Stimulated activated CD4-positive, alpha-beta T cell treated with anti-CD3 and anti-CD28 coated beads, Interleukin-4, amount 100 ng/mL, for 48 hours (primary cell): ENCODE data around the gene ITPRIP.

Experiments
- DNase-seq, 2 donors: peaks; one replicate each; pipeline ENCODE4 v3.0.0-alpha.2; 2020; ENCODE audit warnings: low read depth in 2 of 2

ITPRIP gene, protein sequence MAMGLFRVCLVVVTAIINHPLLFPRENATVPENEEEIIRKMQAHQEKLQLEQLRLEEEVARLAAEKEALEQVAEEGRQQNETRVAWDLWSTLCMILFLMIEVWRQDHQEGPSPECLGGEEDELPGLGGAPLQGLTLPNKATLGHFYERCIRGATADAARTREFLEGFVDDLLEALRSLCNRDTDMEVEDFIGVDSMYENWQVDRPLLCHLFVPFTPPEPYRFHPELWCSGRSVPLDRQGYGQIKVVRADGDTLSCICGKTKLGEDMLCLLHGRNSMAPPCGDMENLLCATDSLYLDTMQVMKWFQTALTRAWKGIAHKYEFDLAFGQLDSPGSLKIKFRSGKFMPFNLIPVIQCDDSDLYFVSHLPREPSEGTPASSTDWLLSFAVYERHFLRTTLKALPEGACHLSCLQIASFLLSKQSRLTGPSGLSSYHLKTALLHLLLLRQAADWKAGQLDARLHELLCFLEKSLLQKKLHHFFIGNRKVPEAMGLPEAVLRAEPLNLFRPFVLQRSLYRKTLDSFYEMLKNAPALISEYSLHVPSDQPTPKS

DNA sequence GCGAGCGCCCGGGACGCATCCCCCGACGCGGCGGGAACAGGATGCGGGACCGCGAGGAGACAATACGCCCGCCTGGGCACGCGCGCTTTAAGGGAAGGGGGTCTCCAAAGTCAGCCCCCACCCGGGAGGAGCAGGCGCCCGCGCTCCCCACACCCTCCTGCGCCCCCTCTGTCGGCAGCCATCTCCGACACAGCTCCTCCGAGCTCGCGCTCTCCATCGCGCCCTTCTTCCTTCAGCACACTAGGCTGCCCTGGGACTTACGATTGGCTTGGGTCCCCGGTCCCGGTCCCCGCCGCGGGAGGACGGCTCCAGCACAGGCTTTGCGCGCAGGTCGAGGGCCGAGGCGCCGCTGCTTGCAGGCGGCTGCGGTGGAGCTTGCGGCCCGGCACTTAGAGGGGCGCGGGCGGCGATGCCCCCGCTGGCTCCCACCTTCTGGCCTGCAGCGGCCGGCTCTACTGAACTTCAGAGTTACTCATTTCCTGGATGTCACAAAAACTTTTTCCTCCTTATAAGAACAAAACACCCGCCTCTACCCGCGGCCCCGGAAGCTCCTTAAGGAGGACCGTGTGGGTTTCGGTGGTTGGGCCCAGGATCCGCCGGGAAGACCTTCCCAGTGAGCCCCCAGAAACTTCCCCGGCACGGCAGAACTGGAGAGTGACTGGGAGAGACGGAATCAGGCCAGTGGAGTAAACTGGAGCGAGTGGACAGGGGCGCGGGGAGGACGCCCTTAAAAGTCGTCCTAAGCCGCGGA lies at the start of gene ITPRIP:
TSS of gene ITPRIP (minus strand) at position 481 of the 751 bp plus-strand sequence. CDS start 22,414 bp downstream, outside the sequence.
- DNase-seq = peak; percentile 61 to 66

DNA sequence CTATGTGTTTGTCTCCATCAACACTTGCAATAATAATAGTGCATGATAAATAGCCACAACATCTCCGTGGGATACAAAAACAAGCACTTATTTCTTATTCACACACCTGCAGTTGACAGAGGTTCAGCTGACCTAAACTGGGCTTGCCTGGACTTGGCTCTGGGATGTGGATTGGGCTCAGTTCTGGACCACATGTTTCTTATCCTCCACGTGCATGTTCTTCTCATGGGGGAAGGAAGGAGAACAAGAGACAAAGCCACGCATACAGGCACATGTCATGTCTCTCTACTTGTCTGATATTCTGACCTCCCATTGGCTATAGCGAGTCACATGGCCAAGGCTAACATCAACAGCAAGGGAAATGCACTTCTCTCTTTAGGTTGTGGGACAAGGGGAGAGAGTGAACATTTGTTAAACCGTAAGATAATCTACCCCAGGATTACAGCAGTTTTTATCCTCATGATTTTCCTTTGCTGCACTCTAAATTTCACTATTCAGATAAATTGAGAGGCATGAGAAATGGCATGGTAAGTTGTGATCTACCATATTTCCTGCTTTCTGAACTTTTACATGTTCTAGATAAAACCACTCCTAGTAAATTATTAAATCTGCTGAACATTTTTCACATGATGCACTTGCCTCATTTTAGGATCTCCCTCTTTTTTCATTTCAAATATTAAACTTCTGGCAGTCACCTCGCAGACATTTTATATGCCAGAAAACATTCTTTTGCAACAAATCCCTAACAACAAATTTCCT lies 49.0 kb upstream of the ITPRIP start:
- no peak for DNase-seq

DNA sequence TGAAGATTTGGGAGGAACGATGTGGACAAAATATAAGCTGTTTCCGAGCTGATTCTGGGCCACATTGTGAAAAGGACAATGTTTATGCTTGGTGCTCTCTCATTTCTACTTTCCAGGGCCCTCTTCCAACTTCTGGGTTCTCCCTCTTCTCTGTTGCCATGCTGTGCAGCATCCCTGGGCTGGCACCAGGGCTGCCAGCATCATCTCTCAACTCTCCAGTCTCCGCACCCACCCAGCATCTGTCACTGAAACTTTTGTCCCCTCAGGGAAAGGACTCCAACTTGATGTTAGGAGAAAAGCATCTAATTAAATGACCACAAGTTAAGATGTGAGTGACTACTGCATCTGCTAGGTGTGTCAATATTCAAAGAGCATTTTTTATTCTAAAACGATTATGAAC lies 42.1 kb upstream of the ITPRIP start:
- no peak for DNase-seq

DNA sequence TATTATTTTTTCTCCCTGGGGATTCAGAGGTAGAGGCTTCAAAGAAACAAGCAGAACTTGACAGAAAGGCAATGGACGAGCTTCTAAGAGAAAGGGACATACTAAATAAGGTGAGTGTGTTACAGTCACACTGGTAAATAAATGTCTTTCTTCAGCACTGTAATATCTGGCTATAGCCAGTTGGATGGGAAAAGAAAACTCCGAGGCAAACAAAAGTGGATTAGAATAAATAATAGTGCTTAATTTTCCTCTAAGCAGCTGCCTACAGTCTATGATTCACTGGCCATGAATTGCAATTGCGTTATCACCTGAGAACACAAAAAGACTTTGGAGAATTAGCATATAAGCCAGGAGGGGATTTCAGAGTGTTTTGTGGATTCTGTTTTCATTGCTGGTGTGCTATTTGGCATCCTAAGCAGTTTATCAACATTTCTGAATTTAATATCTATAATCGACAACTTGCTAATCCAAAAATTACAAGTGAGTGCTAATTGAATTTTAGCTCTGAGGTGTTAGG lies 38.6 kb upstream of the ITPRIP start:
- DNase-seq = no peak

DNA sequence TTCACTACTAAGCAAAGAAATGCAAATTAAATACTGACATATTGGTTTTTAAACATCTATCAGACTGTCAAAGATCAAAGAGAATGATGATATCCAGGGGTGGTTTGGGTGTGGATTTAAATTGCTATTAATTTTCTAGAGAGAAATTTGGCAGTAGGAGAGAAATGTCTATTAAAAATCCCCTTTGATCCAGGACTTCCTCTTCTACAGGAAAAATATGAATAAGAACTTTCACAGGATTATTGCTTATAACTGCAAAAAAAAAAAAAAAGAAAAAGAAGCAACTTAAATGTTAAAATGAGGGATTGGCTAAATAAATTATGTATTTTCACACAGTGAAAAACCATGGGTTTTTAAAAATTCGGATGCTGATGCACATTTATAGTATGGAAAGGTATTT lies 36.3 kb upstream of the ITPRIP start:
- DNase-seq = no peak

DNA sequence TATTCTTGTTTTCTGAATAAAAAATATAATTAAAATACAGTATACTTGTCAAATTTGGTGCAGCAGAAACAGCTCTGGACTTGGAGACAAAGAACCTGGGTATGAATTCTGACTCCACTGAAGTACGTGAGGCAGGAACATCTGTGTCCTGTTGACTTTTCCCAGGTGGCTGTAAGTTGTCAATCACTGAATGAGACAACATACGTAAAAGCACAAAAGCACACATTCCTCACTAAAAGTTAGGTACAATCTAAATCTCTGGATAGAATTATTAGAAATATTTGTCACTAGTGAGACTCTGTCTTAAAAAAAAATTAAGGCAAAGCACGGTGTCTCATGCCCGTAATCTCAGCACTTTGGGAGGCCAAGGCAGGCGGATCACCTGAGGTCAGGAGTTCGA lies 33.5 kb upstream of the ITPRIP start:
- DNase-seq = no peak

DNA sequence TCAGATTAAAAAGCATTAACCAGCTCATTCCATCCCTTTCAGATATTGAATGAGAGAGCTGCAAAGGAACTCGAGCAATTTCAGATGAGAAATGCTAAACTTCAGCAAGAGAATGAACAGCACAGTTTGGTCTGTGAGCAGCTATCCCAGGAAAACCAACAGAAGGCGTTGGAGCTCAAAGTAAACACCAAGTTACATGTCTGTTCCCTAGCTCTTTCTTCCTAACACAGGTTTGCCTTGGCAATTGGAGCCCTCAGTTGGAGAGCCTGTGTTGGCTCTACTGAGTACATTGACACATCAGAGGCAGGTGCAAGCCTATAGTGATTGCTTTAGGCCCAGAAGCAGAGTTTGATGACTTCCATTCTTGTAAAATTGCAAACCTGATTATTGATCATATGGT lies 30.1 kb upstream of the ITPRIP start:
- DNase-seq = no peak

DNA sequence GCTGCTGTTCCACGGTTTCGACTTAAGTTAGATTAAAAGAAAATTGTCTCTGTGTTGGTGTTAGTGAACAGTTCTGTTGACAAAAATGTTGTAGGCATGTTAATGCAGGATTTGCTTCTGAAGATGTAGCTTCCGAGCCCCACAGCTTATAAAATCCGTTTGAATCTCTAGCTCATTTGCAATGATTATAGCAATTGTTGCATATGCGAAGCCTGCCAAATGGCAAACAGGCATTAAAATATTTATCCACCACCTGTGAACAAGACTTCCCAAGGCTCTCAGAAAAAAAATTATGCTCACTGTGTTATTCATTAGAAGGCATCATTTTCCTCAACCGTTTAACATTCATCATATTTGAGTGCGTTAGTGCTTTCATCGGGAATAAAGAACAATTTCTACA lies 29.6 kb upstream of the ITPRIP start:
- no peak for DNase-seq

DNA sequence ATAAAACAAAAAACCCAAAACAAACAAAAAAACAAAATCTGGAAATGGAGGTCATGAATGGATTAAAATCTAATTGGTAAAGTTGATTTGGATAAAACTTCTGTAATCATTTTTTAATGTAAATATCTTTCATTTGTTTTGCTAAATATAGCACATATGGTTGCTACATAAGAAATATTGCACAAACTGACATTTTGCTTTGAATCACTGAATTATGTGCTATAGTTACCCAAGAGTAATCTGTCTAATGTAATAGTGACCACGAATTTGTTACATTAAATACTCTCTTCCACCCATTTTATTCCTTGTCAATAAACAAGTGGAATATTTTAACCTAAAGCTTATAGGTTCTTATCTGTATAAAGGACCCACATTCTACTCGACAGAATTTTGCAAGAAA lies 21.5 kb upstream of the ITPRIP start:
- no peak for DNase-seq

DNA sequence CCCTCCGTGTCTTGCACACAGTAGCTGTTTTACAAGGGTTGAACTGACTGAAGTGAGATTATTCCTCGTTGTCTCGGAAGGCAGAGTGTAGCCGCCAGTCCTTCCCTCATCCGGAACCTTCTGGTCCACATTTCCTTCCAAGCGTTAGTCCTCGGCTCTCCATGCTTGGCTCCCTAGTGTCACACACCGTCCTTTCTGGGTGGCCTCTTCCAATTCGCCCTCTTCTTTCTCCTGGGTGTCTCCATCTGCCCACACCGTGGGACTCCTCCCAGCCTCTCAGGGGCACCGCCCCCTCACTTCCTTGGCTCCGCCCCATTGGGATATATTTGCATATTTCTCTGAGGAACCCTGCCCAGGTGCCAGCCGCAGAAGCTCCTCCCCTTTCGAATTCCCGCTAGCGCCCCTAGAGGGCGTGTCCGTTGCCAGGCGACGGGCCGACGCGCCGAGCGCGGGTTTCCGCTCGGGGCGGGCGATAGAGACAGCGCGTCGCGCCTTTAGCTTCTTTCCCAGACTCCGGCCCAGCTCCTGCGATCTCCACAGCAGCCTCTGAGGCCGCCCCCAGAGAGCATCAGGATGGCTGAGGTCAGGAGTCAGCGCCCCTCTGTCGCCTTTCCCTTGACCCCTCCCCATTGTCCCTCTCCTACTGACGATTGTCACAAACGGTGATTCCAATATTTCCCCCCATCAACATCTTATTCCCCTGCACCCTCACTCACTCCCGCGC lies 15.2 kb upstream of the ITPRIP start, which contains the start of gene CFAP58:
TSS of gene CFAP58 (plus strand) at position 509 of the 724 bp plus-strand sequence. CDS start at position 574, 65 bp downstream.
- DNase-seq = peak; percentile 82 to 83

DNA sequence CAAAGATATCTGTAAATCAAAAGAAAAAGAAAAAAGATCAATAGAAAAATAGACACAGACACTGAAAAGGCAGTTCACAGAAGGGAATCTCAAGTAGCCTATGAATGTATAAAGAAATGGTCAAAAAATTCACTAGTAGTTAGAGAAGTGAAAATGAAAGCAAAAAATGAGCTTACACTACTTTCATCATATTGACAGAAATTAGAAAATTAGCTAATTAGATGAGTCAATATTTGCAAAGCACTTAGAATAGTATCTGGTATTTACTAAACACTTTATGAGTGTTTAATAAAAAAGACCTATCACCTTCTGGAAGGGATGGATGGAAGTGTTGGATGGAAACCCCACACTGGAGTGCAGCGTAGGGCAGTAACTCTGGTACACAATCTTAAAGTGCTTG lies 13.7 kb upstream of the ITPRIP start:
- DNase-seq = no peak

DNA sequence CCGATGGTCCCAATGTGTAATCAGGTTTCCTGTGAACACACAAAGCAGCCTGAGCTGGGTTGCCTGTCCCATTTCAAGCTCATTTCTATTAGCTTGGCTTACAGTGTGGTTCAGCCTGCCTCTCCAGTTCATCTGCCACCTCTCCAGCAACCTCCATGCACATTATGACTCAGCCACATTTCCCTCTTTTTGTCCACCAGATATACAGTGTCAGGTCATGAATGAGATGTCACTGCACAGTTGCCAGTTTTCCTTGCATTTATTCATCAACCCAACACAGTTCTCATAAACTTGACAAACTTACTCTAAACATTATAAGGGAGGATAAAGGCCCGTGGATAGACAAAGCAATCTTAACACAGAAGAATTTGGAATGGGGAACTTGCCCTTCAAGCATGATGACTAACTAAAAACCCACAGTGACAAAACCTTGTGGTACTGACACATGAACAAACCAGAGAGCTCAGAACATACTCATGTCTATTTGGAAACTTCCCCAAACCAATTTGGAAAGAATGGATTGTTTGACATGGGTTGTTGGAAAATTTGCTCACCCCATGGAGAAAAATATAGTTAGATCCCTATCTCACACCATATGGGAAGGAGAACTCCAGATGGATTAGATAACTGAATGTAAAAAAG lies 12.9 kb upstream of the ITPRIP start:
- DNase-seq = no peak

DNA sequence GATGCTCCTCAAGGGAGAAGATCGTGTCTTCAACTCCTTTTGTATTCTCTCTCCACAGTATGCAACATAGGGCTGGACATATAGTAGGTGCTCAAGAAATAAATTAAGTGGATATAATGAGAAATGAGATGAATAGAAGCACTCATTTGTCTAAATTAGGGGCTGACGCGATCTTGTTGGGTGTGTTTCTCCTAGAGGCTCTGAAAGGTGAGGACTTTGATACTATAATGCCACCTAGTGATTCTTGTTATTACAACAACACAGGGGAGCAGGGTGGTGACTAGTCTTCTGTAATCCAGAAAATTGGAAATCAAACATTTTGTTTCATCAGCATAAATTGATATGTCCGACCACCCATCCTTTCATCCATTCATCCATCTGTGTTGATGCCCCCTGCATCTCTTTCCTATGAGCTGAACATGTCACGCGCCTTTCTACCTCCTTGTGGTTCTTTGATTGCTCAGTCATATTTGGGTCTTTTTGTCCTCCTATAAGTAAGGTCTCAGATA lies 11.9 kb upstream of the ITPRIP start:
- DNase-seq = no peak

DNA sequence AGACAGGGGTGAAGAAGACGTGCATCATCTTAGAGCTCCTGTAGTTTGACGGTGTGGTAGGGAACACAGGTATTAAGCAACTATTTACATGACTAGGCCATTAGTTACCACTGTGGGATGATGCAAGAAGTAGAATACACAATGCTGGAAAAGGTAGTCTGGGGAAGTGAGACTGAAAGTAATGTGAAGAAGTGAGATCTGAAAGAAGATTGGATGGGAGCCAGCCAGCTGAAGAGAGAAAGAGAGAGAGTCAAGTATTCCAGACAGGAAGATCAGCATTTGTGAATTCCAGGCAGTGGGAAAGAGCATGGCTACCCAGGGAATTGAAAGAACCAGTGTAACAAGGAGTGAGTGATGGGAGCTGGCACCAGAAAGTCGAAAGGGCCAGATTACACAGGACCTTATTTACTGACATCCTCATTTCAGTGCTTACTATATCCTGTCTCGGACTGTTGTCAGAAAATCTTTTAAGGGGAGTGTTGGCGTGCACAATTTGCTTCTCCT lies 11.4 kb upstream of the ITPRIP start:
- no peak for DNase-seq

DNA sequence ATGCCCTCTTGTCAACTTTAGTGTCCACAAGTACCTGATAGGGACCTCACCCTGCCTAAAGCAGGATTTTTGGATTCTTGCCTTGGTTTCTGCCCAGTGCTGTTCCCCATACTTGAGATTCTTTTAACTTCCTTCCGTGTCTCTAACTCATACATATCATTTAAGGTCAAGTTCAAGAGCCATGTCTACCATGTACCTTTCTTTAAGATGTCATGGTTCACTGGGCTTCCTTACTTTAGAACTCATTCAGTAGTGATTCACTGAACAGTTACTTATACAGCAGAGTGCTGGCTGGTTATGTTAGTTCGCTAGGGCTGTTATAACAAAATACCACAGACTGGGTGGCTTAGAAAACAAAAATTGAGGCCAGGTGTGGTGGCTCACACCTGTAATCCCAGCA lies 10.3 kb upstream of the ITPRIP start:
- no peak for DNase-seq

DNA sequence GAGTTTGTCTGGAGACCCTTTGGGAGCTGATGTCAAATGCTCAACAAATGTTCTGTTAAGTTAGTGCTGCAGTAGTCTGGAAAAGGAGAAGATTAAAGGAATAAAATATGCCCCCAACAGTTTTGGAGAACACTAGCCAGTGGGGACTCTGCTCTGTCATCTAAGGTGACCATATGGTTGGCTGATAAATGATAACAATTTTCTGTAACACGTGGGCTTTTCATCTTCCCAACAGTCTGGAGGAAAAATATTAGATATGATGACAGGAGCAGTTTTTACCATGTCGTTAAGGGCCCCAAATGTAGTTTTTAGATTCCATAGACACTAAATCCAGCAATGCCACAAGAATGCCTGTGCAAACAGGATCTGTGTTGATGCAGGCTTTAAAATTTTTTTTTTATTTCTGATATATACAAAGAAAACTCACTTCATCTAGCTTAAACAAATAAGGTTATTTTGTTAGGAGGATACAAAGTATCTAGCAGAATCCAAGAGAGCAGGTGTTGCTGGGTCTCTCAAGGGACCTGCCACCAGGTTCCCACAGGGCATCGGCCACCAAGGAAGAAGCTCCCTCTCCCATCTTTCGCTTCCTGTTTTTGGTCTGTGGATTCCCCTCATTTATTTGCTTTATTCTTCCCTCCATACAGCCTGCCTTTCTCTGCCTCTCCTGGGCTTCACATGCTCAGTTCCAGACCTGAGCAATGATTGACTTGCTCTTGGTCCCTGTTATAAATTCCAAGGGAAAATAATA lies 9.2 kb upstream of the ITPRIP start:
- no peak for DNase-seq

DNA sequence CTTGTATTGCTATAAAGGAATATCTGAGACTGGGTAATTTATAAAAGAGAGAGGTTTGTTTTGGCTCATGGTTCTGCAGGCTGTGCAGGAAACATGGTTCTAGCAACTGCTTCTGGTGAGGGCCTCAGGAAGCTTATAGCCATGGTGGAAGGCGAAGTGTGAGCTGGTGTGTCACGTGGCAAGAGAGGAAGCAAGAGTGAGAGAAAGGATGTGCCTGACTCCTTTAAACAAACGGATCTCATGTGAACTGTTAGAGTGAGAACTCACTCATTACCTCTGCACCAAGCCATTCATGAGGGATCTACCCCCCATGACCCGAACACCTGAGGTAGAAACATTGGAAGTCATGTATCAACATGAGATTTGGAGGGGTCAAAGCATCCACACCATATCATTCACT lies 7.7 kb upstream of the ITPRIP start:
- no peak for DNase-seq

DNA sequence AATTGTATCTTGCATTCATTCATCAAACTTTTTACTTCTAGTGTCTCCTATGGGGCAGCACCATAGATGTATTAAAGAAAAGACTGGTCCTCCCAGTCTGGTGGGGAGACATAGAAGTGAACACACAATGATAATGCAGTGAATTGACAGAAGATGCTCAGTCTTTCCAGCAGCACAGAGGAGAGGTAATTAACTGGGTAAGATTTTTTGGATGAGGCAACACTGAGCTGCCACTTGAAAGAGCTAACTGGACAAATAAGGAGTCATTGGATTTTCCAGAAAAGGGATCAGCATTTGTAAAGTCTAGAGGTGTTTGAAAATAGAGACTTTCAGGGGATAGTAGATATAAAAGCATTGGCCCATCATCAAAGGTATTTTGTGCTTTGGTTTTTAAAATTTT lies 7.2 kb upstream of the ITPRIP start:
- DNase-seq = no peak

DNA sequence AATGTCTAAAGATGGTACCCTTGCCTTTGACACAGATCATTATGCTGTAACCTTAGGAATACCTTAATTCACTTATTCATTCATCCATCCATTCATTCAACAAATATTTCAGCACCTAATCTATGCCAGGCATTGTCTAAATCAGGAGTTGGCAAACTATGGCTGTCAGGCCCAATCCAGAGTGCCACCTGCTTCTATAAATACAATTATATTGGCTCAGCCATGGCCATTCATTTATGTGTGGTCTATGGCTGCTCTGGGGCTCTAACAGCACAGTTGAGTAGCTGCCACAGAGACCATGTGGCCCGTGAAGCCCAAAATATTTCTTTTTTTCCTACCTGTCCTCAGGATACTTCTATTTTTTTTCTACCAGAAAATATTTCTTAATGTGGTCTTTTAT lies 6.0 kb upstream of the ITPRIP start:
- no peak for DNase-seq
